ENCODE results near the gene MGAT3.

Gene MGAT3

DNA sequence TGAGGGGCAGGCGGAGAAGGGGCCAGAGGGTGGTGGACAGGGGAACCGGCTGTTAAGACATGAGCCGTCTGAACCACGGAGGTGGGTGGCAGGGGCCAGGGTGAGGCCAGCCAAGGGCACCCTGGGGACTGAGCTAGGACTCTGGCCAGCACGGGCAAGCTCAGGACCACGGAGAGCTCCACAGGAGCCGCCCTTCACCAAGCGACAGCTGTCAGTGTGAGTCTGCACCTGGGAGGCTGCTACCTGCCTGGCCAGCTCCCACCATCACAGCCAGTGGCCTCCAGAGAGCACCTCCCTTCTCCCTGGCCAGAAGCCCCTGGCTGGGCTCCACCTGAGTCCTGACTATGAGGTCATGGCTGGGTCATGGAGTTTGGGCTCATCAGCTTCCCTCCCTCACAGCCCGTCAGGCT lies 21.6 kb downstream of the MGAT3 start:
- Histone ChIP-seq H3K36me3 (ENCODE audit: control insufficient read depth, insufficient read depth, low read length) (no peaks in the 10 kb centered on the region), H3K4me3 (ENCODE audit: insufficient read depth, low read depth, low read length) (no peak overlapping the region), H3K4me1 (ENCODE audit: control insufficient read depth, insufficient read depth, low read length) (peaks cover 27% of the 10 kb centered on the region), H3K9me3 (ENCODE audit: control insufficient read depth, low read length) (no peaks in the 10 kb centered on the region), H3K27ac (ENCODE audit: insufficient read depth, low read depth, low read length, poor library complexity, severe bottlenecking) (no peak overlapping the region), H3K27me3 (ENCODE audit: control insufficient read depth, insufficient read depth, low read length, poor library complexity, severe bottlenecking) (no peaks in the 10 kb centered on the region)
- 50 to 52% methylated on average over 9 of the region's 9 CpGs for WGBS, 2 experiments

DNA sequence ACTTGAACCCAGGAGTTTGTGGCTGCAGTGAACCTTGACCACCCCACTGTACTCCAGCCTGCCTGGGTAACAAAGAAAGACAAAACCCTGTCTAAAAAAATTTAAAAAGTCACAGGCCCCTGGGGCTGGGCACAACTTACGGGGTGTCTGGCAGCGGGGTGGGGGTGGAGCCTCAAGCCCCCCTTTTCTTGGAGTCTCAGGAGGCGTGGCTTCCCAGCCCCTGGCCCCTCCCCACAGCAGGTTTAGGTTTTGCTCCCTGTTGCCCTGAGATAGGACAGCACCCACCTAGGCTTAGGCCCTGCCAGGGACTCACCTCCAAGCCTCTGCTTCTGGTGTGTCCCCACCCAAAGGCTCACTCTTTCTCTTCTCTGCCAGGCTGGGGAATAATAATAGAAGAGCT lies 22.4 kb downstream of the MGAT3 start:
- no peaks in the 10 kb centered on the region for H3K9me3 ChIP-seq (ENCODE audit: control insufficient read depth, low read length)
- H3K36me3 ChIP-seq (ENCODE audit: control insufficient read depth, insufficient read depth, low read length): no peaks in the 10 kb centered on the region
- no peak overlapping the region for H3K4me3 ChIP-seq (ENCODE audit: insufficient read depth, low read depth, low read length)
- WGBS, 2 experiments: 82% methylated on average over 3 of the region's 3 CpGs
- H3K4me1 ChIP-seq (ENCODE audit: control insufficient read depth, insufficient read depth, low read length): peaks cover 20% of the 10 kb centered on the region
- H3K27ac ChIP-seq (ENCODE audit: insufficient read depth, low read depth, low read length, poor library complexity, severe bottlenecking): no peak overlapping the region
- no peaks in the 10 kb centered on the region for H3K27me3 ChIP-seq (ENCODE audit: control insufficient read depth, insufficient read depth, low read length, poor library complexity, severe bottlenecking)

DNA sequence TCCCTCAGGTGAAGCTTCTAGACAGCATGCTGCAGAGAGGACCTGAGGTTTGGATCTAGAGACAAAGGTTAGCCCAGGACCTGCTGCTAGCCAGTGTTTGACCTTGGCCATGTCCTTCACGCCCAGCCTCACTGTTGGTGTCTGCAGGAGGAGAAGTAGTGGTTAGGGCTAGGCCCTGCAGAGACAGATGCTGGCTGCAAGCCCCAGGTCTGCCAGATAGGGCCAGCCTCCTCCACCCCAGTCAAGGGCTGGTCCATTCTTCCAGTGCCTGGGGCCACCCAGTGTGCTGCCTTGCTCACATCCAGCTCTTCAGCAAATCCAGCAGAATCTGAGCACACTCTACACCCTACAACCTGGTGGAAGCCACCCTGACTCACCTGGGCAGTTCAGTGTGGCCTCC lies 23.7 kb downstream of the MGAT3 start:
- H3K9me3 ChIP-seq (ENCODE audit: control insufficient read depth, low read length): no peaks in the 10 kb centered on the region
- H3K27ac ChIP-seq (ENCODE audit: insufficient read depth, low read depth, low read length, poor library complexity, severe bottlenecking): no peak overlapping the region
- H3K4me3 ChIP-seq (ENCODE audit: insufficient read depth, low read depth, low read length): no peak overlapping the region
- H3K27me3 ChIP-seq (ENCODE audit: control insufficient read depth, insufficient read depth, low read length, poor library complexity, severe bottlenecking): no peaks in the 10 kb centered on the region
- 95 to 100% methylated on average over 1 of the region's 1 CpG for WGBS, 2 experiments
- H3K4me1 ChIP-seq (ENCODE audit: control insufficient read depth, insufficient read depth, low read length): peaks cover 8% of the 10 kb centered on the region
- H3K36me3 ChIP-seq (ENCODE audit: control insufficient read depth, insufficient read depth, low read length): no peaks in the 10 kb centered on the region

DNA sequence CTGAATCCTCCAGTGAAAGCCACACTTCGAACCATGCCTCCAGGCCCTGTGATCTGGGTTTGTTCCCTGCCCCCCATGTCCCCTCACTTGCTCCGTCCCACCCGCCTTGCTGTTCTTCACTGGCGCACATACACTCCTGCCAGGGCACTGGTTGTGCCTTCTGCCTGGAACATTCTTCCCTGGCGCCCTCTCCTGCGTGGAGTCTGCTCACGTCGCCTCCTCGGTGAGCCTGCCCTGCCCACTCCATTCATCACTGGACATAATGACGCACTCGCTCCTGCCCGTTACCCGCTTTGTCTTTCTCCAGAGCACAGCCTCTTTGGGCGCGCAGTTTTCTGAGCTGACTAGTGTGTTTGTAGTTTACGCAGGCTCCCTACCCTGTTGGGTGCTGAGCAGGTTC lies 24.2 kb downstream of the MGAT3 start:
- Histone ChIP-seq H3K4me1 (ENCODE audit: control insufficient read depth, insufficient read depth, low read length) (peaks cover 3% of the 10 kb centered on the region), H3K27ac (ENCODE audit: insufficient read depth, low read depth, low read length, poor library complexity, severe bottlenecking) (no peak overlapping the region), H3K36me3 (ENCODE audit: control insufficient read depth, insufficient read depth, low read length) (no peaks in the 10 kb centered on the region), H3K9me3 (ENCODE audit: control insufficient read depth, low read length) (no peaks in the 10 kb centered on the region), H3K4me3 (ENCODE audit: insufficient read depth, low read depth, low read length) (no peak overlapping the region), H3K27me3 (ENCODE audit: control insufficient read depth, insufficient read depth, low read length, poor library complexity, severe bottlenecking) (no peaks in the 10 kb centered on the region)
- WGBS, 2 experiments: 92 to 93% methylated on average over 16 of the region's 16 CpGs

- no peaks in the 10 kb centered on the region for H3K9me3 ChIP-seq (ENCODE audit: control insufficient read depth, low read length)
- H3K4me3 ChIP-seq (ENCODE audit: insufficient read depth, low read depth, low read length): no peak overlapping the region
- 91 to 93% methylated on average over 5 of the region's 5 CpGs for whole genome bisulfite sequencing, 2 experiments
- H3K36me3 ChIP-seq (ENCODE audit: control insufficient read depth, insufficient read depth, low read length): no peaks in the 10 kb centered on the region
- H3K27me3 ChIP-seq (ENCODE audit: control insufficient read depth, insufficient read depth, low read length, poor library complexity, severe bottlenecking): no peaks in the 10 kb centered on the region
- H3K4me1 ChIP-seq (ENCODE audit: control insufficient read depth, insufficient read depth, low read length): no peaks in the 10 kb centered on the region
- no peak overlapping the region for H3K27ac ChIP-seq (ENCODE audit: insufficient read depth, low read depth, low read length, poor library complexity, severe bottlenecking)
These were observed 24.8 kb downstream of the MGAT3 start for GRCh38 chr22:39481595-39481994.

DNA sequence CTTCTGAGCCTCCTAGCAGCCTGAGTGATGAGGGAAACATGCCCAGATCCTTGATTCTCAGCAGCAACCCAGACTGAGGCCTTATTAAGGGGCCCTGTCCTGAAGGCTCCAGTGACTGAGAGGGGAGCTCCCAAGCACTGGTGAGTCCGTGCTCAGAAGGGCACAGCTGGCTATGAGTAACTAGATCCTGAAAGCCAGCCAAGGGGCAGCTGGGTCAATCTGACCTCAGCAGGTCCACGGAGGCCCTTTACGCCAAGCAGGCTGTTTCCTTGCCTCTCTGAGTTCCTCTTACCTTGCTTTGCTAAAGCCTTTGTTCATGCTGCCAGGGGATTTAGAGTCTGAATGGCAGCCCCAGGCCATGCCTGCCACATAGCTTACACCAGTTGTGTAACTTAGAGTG lies 26.0 kb downstream of the MGAT3 start:
- Histone ChIP-seq H3K9me3 (ENCODE audit: control insufficient read depth, low read length) (no peaks in the 10 kb centered on the region), H3K4me3 (ENCODE audit: insufficient read depth, low read depth, low read length) (no peak overlapping the region), H3K27me3 (ENCODE audit: control insufficient read depth, insufficient read depth, low read length, poor library complexity, severe bottlenecking) (no peaks in the 10 kb centered on the region), H3K27ac (ENCODE audit: insufficient read depth, low read depth, low read length, poor library complexity, severe bottlenecking) (no peak overlapping the region), H3K36me3 (ENCODE audit: control insufficient read depth, insufficient read depth, low read length) (no peaks in the 10 kb centered on the region), H3K4me1 (ENCODE audit: control insufficient read depth, insufficient read depth, low read length) (no peaks in the 10 kb centered on the region)
- 80 to 86% methylated on average over 3 of the region's 3 CpGs for whole genome bisulfite sequencing, 2 experiments

- no peak overlapping the region for H3K4me3 ChIP-seq (ENCODE audit: insufficient read depth, low read depth, low read length)
- no peaks in the 10 kb centered on the region for H3K36me3 ChIP-seq (ENCODE audit: control insufficient read depth, insufficient read depth, low read length)
- WGBS, 2 experiments: 93 to 94% methylated on average over 45 of the region's 45 CpGs
- no peaks in the 10 kb centered on the region for H3K27me3 ChIP-seq (ENCODE audit: control insufficient read depth, insufficient read depth, low read length, poor library complexity, severe bottlenecking)
- no peaks in the 10 kb centered on the region for H3K9me3 ChIP-seq (ENCODE audit: control insufficient read depth, low read length)
- H3K27ac ChIP-seq (ENCODE audit: insufficient read depth, low read depth, low read length, poor library complexity, severe bottlenecking): no peak overlapping the region
- no peaks in the 10 kb centered on the region for H3K4me1 ChIP-seq (ENCODE audit: control insufficient read depth, insufficient read depth, low read length)
These were observed 30.4 kb downstream of the MGAT3 start for GRCh38 chr22:39486951-39487825.

DNA sequence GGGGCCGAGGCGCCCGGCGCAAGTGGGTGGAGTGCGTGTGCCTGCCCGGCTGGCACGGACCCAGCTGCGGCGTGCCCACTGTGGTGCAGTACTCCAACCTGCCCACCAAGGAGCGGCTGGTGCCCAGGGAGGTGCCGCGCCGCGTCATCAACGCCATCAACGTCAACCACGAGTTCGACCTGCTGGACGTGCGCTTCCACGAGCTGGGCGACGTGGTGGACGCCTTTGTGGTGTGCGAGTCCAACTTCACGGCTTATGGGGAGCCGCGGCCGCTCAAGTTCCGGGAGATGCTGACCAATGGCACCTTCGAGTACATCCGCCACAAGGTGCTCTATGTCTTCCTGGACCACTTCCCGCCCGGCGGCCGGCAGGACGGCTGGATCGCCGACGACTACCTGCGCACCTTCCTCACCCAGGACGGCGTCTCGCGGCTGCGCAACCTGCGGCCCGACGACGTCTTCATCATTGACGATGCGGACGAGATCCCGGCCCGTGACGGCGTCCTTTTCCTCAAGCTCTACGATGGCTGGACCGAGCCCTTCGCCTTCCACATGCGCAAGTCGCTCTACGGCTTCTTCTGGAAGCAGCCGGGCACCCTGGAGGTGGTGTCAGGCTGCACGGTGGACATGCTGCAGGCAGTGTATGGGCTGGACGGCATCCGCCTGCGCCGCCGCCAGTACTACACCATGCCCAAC lies 31.2 kb downstream of the MGAT3 start:
- no peaks in the 10 kb centered on the region for H3K4me1 ChIP-seq (ENCODE audit: control insufficient read depth, insufficient read depth, low read length)
- no peak overlapping the region for H3K4me3 ChIP-seq (ENCODE audit: insufficient read depth, low read depth, low read length)
- no peak overlapping the region for H3K27ac ChIP-seq (ENCODE audit: insufficient read depth, low read depth, low read length, poor library complexity, severe bottlenecking)
- H3K36me3 ChIP-seq (ENCODE audit: control insufficient read depth, insufficient read depth, low read length): no peaks in the 10 kb centered on the region
- H3K9me3 ChIP-seq (ENCODE audit: control insufficient read depth, low read length): no peaks in the 10 kb centered on the region
- WGBS, 2 experiments: 97% methylated on average over 70 of the region's 70 CpGs
- no peaks in the 10 kb centered on the region for H3K27me3 ChIP-seq (ENCODE audit: control insufficient read depth, insufficient read depth, low read length, poor library complexity, severe bottlenecking)

- Histone ChIP-seq H3K4me1 (ENCODE audit: control insufficient read depth, insufficient read depth, low read length) (no peaks in the 10 kb centered on the region), H3K27me3 (ENCODE audit: control insufficient read depth, insufficient read depth, low read length, poor library complexity, severe bottlenecking) (no peaks in the 10 kb centered on the region), H3K9me3 (ENCODE audit: control insufficient read depth, low read length) (no peaks in the 10 kb centered on the region), H3K27ac (ENCODE audit: insufficient read depth, low read depth, low read length, poor library complexity, severe bottlenecking) (no peak overlapping the region), H3K36me3 (ENCODE audit: control insufficient read depth, insufficient read depth, low read length) (no peaks in the 10 kb centered on the region), H3K4me3 (ENCODE audit: insufficient read depth, low read depth, low read length) (no peak overlapping the region)
- 94 to 96% methylated on average over 39 of the region's 39 CpGs for WGBS, 2 experiments
These were observed 31.8 kb downstream of the MGAT3 start for GRCh38 chr22:39488563-39489083.
